ENCODE measurements around the gene TGFBR2.

TGFBR2 gene

GRCh38 chr3:30598668-30599545 is 7.5 kb upstream of the TGFBR2 start:
- H3K4me3 ChIP-seq (ENCODE audit: low read depth, low read length) = no peak overlapping the region
- DNase-seq (ENCODE audit: low read depth, low spot score) = no peak
- TF ChIP-seq CTCF (IDR thresholded peaks at IDR 0.05; ENCODE audit: low read depth, low read length) = no peak
- in situ Hi-C loops (cut with HindIII; ENCODE audit: low sequenced_read_pairs) = no loop called here

- TF ChIP-seq CTCF (IDR thresholded peaks at IDR 0.05; ENCODE audit: low read depth, low read length) = no peak
- in situ Hi-C loops (cut with HindIII; ENCODE audit: low sequenced_read_pairs) = no loop called here
- DNase-seq (ENCODE audit: low read depth, low spot score) = no peak
- H3K4me3 ChIP-seq (ENCODE audit: low read depth, low read length) = no peak overlapping the region
Observed at GRCh38 chr3:30600572-30600971, 5.8 kb upstream of the TGFBR2 start.

GRCh38 chr3:30602946-30603345 is 3.5 kb upstream of the TGFBR2 start:
- in situ Hi-C loops (cut with HindIII; ENCODE audit: low sequenced_read_pairs) = no loop called here
- TF ChIP-seq CTCF (IDR thresholded peaks at IDR 0.05; ENCODE audit: low read depth, low read length) = no peak
- no peak overlapping the region for H3K4me3 ChIP-seq (ENCODE audit: low read depth, low read length)
- no peak for DNase-seq (ENCODE audit: low read depth, low spot score)

GRCh38 chr3:30604093-30604492 is 2.3 kb upstream of the TGFBR2 start:
- no peak for TF ChIP-seq CTCF (IDR thresholded peaks at IDR 0.05; ENCODE audit: low read depth, low read length)
- in situ Hi-C loops (cut with HindIII; ENCODE audit: low sequenced_read_pairs) = no loop called here
- no peak for DNase-seq (ENCODE audit: low read depth, low spot score)
- H3K4me3 ChIP-seq (ENCODE audit: low read depth, low read length) = no peak overlapping the region

GRCh38 chr3:30604558-30604957 is 1.8 kb upstream of the TGFBR2 start:
- no peak for TF ChIP-seq CTCF (IDR thresholded peaks at IDR 0.05; ENCODE audit: low read depth, low read length)
- in situ Hi-C loops (cut with HindIII; ENCODE audit: low sequenced_read_pairs) = no loop called here
- no peak for DNase-seq (ENCODE audit: low read depth, low spot score)
- no peak overlapping the region for H3K4me3 ChIP-seq (ENCODE audit: low read depth, low read length)

GRCh38 chr3:30605005-30605404 is 1.4 kb upstream of the TGFBR2 start:
- no peak overlapping the region for H3K4me3 ChIP-seq (ENCODE audit: low read depth, low read length)
- in situ Hi-C loops (cut with HindIII; ENCODE audit: low sequenced_read_pairs) = no loop called here
- DNase-seq (ENCODE audit: low read depth, low spot score) = no peak
- TF ChIP-seq CTCF (IDR thresholded peaks at IDR 0.05; ENCODE audit: low read depth, low read length) = no peak

All from astrocyte of the spinal cord (primary cell).